Renal cortex interstitium (tissue), 11 donors: Measurements from ENCODE around the gene ZNF197. TPM values are rescaled to one million over a fixed set of nuclear protein-coding genes. Genes with fewer than 3 reads are reported as not detected.
"Not testable (repeated sequence)": the region's sequence is repeated elsewhere in the genome, so short reads cannot be mapped to it uniquely, and the experiment has no call there.

Source experiments
- DNase-seq, 11 donors: peaks; one replicate each; pipeline ENCODE4 v3.0.0-alpha.2; 2013; ENCODE audit warnings: low read depth in 9 of 11, low spot score in 4 of 11; ENCODE audit errors: extremely low read depth in 1 of 11
- polyA plus RNA-seq, 3 donors: library from polyadenylated mRNA; unstranded; fragments of 120-200 nt; gene quantifications; one replicate each; pipeline ENCODE4 v1.2.1, GENCODE V29; 2013; ENCODE audit not compliant: insufficient read length in 3 of 3

The ZNF197 gene
- polyA plus RNA-seq, 3 donors, result 33.0 to 35.0 (median 33.9) TPM

DNA sequence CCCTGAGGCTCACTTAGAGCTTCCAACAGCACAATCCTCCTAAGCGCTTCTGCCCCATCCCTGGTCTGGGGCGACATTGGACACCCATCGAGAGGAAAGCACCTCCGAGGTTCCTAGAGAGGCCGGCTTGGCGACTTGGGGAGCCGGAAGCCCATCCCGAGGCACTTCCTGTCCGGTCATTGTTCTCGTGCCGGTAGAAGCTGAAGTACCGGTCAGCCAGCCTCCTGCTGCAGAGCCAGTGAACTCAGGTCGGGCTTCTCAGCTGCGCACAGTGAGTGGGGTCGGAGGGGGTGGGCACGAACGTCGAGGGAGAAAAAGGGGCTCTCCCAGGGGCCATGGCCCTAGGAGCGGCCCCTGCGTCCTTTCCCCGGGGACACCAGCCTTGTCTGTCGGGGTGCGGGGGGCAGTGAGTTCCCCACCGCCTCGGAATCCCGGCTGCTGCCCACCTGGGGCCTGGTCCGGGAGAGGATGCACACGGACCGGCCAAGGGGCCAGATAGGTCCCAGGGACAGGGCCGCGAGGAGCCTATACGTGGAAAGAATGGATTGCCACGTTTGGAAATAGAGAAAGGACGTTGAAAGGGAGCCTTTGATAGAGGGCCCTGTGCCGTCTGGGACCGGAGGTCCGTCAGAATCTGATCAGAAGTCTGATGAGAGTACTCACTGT, 23.9 kb downstream of the ZNF197 start, which contains the start of gene ZNF35:
Gene ZNF35, plus strand, starts transcription at position 169 of the 666 bp plus-strand sequence. CDS start 2,336 bp downstream, outside the sequence.
- DNase-seq, result peak in 10 of 11 donors; percentile 56 to 80 (median 74)

DNA sequence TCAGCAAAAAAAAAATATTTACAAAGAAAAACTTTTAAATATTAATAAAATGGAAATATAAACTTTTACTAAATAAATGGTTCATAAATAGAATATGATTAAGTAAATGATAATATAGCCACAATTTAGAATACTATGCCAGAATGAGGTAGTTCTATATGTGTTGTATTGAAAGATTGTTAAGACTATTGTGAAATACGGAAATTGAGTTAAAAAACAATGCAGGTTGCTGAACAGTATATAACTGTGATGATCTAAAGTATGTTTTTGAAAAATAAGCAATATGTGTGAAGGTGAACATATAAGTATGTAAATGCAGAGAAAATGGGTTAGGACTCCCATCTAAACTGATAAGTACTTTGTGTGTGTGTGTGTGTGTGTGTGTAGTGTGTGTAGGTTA, 24.9 kb downstream of the ZNF197 start:
- no peak for DNase-seq

- DNase-seq, result no peak
Observed at GRCh38 chr3:44654039-44654438, 29.2 kb downstream of the ZNF197 start.

GRCh38 chr3:44659015-44659414, 34.2 kb downstream of the ZNF197 start:
- DNase-seq, result no peak

DNA sequence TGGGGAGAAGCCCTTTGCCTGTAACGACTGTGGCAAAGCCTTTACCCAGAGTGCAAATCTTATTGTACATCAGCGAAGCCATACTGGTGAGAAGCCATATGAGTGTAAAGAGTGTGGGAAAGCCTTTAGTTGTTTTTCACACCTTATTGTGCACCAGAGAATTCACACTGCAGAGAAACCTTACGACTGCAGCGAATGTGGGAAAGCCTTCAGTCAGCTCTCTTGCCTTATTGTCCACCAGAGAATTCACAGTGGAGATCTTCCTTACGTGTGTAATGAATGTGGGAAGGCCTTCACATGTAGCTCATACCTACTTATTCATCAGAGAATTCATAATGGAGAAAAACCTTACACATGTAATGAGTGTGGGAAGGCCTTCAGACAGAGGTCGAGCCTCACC, 34.6 kb downstream of the ZNF197 start:
- DNase-seq, result no peak

GRCh38 chr3:44661189-44661588, 36.4 kb downstream of the ZNF197 start:
- DNase-seq, result no peak

- DNase-seq, result no peak
Observed at GRCh38 chr3:44665173-44665572, 40.3 kb downstream of the ZNF197 start.

DNA sequence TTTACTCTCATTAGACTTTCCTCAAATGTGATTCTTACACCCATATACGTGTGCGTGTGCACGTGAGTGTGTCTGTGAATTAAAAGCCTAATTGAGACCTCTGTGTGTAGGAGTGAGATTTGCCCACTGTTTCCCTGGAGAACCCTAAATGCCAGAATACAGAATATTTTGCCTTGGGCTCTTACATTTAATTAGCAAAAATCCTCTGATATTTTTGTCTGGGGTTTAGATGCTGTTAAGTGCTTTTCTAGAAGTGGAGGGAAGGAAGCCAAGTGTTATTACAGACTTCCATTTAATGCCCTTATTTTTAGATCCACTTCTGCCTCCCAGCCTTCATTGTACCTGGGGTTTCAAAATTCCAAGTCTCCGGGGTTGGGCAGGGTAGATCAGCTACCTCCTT, 41.5 kb downstream of the ZNF197 start:
- DNase-seq, result no peak

GRCh38 chr3:44669760-44670159, 44.9 kb downstream of the ZNF197 start:
- DNase-seq, result no peak

- DNase-seq, result not testable (repeated sequence)
Observed at GRCh38 chr3:44673466-44673865, 48.6 kb downstream of the ZNF197 start.

DNA sequence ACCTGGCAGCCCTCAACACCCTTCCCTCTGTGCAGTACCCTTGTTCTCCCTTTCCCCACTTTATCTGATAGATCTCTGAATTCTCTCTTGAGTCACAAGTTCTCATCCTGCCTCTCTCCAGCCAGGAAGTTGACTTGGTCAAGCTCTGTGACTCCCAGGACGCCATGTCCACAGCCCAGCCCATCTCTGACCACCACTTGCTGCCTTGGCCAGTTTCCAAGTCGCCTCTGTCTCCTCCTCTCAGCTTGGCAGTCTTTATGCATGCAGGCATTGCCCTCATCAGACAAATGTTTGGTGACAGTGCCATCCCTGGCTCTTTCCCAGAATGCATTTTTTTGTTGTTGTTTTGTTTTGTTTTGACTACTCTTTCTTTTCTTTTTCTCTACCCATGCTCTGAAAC, 49.4 kb downstream of the ZNF197 start:
- no peak for DNase-seq

DNA sequence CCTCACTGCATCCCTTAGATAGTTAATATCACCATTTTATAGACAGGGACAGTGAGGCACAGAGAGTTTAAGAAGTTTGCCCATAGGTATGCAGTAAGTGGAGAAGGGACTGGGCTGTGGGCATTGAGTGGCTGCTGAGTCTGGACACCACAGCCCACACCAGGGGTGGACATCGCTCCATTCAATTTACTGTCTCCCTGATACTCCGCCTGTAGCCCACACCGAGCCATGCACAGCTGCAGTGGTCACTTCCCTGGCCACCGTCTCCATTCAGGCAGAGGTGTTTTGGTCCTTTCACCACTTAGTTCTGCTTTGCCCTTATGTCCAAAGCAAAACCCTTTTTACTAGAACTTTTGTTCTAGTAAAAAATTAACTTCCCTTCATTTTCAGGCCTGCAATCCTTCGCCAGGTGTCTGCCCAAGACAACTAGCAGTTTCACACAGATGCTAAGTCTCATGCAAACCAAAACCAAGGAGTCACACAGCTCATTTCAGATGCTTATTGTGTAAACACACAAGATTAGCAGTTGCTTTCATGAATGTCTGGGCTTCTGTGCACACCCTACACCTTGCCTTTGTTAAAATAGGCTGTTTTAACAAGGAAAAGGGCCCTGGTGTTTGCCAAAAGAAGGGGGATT, 53.8 kb downstream of the ZNF197 start:
- DNase-seq, result no peak

DNA sequence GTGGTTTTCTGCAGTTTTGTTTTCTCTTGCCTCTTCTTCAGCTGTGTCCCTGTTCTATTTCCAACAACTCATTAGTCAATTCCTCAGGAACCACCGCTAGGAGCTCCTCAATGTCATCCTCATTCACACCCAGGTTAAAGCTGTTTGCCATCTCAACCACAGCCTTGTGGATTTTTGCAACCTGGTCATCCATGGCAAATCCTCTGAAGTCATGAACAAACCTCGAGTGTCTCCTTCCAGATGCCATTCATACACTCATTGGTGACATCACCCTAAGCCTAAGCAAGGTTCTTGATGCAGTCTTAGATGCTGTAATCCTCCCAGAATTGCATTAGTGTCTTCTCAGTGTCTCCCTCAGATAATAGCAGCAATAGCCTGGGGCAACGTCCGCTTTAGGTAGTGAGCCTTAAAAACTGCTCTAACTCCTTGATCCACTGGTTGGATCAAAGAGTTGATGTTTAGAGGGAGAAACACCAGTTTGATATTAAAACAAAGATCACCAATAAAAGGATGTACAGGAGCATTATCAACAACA, 56.2 kb downstream of the ZNF197 start:
- DNase-seq, result no peak

DNA sequence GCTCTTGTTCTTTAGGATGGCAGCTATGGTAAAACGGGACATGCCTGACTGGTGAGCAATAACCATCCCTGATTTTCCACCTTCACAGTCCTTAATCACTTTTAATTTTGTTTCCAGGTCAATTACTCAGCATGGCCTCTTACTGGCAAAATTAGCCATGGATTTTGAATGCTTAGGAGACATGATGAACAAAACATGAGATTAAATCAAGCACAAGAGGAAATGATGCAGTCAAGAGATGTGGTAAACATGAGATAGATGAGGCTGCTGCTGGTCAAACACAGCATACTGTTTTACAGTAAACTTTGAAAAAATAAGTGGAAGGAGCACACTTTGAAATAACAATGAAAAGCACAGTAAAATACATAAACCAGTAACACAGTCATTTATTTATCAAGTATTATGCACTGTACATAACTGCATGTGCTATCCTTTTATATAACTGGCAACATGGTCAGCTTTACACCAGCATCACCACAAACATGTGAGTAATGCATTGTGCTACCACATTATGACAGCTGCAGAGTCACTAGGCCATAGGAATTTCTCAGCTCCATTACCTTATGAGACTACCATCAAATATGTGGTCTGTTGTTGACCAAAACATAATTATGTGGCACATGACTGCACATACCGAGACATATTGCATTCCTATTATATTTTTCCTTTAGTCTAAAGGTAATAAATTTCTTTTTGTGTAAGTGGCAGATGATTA, 57.5 kb downstream of the ZNF197 start:
- DNase-seq, result no peak

DNA sequence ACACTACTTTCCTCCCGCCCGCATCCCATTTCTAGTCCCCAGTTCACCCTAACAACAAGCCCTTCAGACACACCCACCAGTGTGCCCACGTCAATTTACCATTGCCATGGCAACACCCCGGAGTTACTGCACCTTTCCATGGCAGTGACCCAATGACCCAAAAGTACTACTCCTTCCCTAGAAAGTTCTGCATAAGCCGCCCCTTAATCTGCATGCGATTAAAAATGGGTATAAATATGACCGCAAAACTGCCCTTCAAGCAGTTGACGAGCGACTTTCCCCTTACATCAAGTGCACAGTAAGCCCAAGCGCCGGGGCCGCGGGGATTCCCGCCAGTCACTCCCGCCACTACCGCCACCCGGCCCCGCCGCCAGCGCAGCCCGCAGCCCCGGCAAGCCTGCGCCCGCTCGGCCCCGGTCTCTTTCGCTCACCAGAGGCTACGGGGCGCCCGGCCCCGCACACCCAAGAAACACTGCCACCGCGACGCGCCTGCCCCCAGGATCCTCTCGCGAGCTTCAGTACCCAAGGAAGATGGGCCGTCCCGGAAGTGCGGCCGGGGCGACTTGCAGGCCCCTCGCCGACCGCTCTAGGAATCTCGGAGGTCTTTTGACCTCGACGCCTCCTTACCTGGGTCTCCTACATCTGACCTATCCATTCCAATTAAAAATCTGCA, 60.4 kb downstream of the ZNF197 start:
- DNase-seq, result peak; percentile 45 to 73 (median 65)

- DNase-seq, result no peak
Observed at GRCh38 chr3:44687898-44688297, 63.1 kb downstream of the ZNF197 start.
